Bronchial epithelial cell (primary cell): ENCODE data around the gene ESPNL. TPM values are rescaled to one million over a fixed set of nuclear protein-coding genes. Genes with fewer than 3 reads are reported as not detected.

Experiments
- DNase-seq: peaks from one replicate; pipeline ENCODE4 v3.0.0-alpha.2; 2010; ENCODE audit warnings: low read depth
- FAIRE-seq: peaks from 2 replicates; lab custom pipeline; 2011; peaks lifted over from hg19 to GRCh38; lab: Jason Lieb, UNC
- H3K27me3 ChIP-seq: 2 replicates; pipeline ENCODE4 v1.5.1; 2011; ENCODE audit warnings: low read length; ENCODE audit not compliant: control insufficient read depth, insufficient read depth
- H3K36me3 ChIP-seq: 2 replicates; pipeline ENCODE4 v1.5.1; 2011; ENCODE audit warnings: low read length; ENCODE audit not compliant: control insufficient read depth, insufficient read depth
- H3K4me3 ChIP-seq: 2 replicates; pipeline ENCODE4 v1.5.1; 2011; ENCODE audit warnings: mild to moderate bottlenecking, low read depth, low read length, control low read depth
- total RNA-seq: library from RNA; depleted of rRNA; stranded (reverse); fragments of >200 nt; gene quantifications from 2 replicates; pipeline ENCODE4 v1.2.1, GENCODE V29; 2014
- TF ChIP-seq, protein P1 (sequence below): IDR thresholded peaks from 2 replicates; pipeline ENCODE4 v1.5.1; 2011; ENCODE audit warnings: mild to moderate bottlenecking, moderate library complexity, low read length, control low read depth, inconsistent platforms; ENCODE audit not compliant: insufficient read depth, severe bottlenecking

The ESPNL gene
- total RNA-seq, 1 donor from 2014 or later, result under 0.01 TPM

DNA sequence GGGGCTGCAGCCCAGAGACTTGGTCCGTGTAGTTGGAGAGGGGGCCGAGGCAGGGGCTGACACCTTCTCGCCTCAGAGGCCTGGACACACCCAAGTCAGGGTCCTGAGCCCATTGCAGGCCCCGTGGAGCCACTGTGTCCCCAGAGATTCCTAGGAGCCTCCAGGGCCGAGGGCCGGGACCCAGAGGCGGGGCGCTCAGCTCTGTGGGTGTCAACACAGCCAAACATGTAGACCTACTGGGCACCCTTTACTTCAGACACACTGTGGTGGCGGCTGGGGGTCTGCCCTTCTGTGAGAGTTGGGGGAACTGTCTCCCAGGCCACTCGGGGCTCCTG, 459 bp upstream of the ESPNL start:
- TF ChIP-seq, protein P1, sequence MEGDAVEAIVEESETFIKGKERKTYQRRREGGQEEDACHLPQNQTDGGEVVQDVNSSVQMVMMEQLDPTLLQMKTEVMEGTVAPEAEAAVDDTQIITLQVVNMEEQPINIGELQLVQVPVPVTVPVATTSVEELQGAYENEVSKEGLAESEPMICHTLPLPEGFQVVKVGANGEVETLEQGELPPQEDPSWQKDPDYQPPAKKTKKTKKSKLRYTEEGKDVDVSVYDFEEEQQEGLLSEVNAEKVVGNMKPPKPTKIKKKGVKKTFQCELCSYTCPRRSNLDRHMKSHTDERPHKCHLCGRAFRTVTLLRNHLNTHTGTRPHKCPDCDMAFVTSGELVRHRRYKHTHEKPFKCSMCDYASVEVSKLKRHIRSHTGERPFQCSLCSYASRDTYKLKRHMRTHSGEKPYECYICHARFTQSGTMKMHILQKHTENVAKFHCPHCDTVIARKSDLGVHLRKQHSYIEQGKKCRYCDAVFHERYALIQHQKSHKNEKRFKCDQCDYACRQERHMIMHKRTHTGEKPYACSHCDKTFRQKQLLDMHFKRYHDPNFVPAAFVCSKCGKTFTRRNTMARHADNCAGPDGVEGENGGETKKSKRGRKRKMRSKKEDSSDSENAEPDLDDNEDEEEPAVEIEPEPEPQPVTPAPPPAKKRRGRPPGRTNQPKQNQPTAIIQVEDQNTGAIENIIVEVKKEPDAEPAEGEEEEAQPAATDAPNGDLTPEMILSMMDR, result no peak
- no peak for DNase-seq
- FAIRE-seq, result no peak
- Histone ChIP-seq H3K36me3 (no peaks in the 10 kb centered on the region), H3K4me3 (no peak overlapping the region), H3K27me3 (no peaks in the 10 kb centered on the region)

DNA sequence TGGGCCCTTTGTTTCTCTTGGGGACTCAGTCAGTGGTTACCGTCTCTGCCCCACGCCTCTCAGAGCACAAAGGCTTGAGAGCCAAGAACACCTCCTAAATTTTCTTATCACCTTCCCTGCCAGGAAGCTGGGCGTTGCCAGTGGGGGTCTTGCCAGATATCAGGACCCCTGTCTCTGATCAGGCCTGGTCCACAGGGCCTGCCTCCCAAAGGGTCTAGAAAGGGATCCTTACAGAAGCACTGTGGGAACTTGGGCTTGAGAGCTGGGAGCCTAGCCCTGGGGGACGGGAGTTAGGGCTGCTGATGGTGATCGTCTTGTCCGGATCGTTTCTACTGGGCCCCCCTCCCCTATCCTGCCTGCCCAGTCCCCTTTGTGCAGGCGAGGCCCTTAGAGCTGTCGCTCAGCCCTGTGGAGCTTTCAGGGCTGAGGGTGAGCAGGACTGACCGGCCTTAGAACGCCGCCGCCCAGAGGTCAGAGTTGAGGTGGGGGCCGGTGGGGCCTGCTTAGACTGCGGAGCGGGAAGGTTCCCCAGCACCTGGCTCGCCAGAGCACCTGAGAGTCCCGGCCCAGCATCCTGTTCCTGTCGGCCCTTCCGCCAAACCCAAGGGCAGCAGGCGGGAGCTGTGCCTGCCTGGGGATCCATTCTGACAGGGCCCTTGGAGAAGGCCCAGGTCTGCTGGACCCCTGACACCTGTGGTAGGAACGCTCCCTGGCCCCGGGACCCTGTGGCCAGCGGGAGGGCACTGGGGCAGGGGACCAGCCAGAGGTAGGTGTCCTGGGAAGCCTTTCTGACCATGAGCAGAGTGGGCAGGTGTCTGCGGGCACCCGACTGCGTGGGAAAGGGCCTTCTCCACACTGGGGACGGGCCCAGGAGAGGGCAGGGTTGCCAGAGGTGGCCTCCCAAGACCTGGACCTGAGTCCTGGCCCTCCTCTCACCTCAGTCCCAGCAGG, 956 bp downstream of the ESPNL start:
- Histone ChIP-seq H3K27me3 (no peaks in the 10 kb centered on the region), H3K36me3 (no peaks in the 10 kb centered on the region), H3K4me3 (no peak overlapping the region)
- TF ChIP-seq, protein P1, result no peak
- FAIRE-seq, result no peak
- DNase-seq, result no peak

- no peak for DNase-seq
Observed at GRCh38 chr2:238101891-238102841, 2.0 kb downstream of the ESPNL start.

GRCh38 chr2:238102865-238103264, 2.7 kb downstream of the ESPNL start:
- TF ChIP-seq, protein P1, result no peak
- no peak for DNase-seq
- FAIRE-seq, result no peak
- Histone ChIP-seq H3K27me3 (peaks cover under 1% of the 10 kb centered on the region), H3K4me3 (no peak overlapping the region), H3K36me3 (no peaks in the 10 kb centered on the region)

More at GRCh38 chr2:238101891-238102841, 2.0 kb downstream of the ESPNL start:
- Histone ChIP-seq H3K36me3 (no peaks in the 10 kb centered on the region), H3K4me3 (no peak overlapping the region), H3K27me3 (no peaks in the 10 kb centered on the region)
- no peak for FAIRE-seq
- TF ChIP-seq, protein P1, result no peak

- H3K4me3 ChIP-seq, result no peak overlapping the region
- no peaks in the 10 kb centered on the region for H3K36me3 ChIP-seq
- FAIRE-seq (no peak), DNase-seq (no peak)
- peaks cover 2% of the 10 kb centered on the region for H3K27me3 ChIP-seq
- TF ChIP-seq, protein P1, result no peak
Observed at GRCh38 chr2:238103465-238104225, 3.5 kb downstream of the ESPNL start.
